NCI-H2227 treated with DMSO at 0.1 percent for 48 hours (cell line): ENCODE measurements around the gene HIC1.

Experiments
- DNase-seq: peaks from one replicate; lab custom pipeline; 2025; lab: John Stamatoyannopoulos, UW

The HIC1 gene

DNA sequence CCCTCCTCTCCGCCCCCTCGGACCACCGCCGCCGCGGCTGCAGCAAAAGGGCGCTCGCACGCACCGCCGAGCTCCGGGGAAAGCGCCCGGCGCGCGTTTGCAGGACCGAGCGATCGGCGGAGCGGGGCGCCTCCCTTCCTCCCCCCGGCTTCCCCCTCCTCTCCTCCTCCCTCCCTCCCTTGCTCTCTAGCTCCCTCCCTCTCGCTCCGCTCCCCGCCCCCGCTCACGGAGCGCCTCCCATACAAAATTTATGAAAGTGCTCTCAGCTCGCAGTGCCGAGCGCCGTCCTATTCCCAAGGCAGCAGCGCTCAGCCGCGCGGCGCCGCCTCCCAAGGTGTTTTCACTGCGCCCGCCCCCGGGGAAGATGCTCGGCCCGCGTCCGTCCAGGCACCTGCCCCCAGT is 29.7 kb upstream of the HIC1 start, which contains the start of gene RTN4RL1:
Gene RTN4RL1, minus strand, starts transcription at position 115 of the 402 bp plus-strand sequence. CDS start 469 bp downstream, outside the sequence.
- peak; percentile 63 for DNase-seq

DNA sequence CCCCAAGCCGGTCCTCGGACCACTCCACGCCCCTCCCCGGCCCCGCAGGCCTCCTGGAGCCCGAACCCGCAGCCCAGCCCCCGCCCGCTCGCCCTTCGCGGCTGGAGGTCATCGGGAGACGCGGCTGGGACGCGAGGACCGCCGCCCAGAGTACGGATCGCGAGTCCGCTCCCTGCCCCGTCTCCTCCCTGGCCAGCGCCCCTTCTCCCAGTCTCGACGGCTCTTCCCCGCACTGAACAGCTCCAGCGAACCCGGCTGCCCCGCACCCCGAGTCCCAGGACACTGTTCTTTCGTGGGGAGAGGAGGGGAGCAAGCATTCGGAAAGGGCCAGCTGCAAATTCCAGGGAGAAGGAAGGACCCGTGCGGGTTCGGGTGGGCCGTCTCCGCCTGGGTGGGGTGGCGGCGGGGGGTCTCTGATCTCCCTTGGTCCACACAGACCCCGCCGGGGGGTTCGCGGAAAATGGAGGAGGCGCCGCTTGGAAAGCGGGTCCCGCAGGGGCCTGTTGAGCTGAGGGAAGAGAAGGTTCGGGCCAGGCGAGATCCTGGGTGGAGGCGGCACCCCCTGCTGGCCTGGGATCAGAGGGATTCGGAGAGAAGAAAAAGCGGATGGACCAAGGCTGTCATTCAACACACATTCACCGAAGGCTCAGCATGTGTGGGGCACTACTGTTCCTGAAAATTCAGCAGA is 29.1 kb upstream of the HIC1 start:
- no peak for DNase-seq

- DNase-seq = no peak
Observed at GRCh38 chr17:2027528-2028233, 27.2 kb upstream of the HIC1 start.

- no peak for DNase-seq
Observed at GRCh38 chr17:2028234-2028614, 26.7 kb upstream of the HIC1 start.

DNA sequence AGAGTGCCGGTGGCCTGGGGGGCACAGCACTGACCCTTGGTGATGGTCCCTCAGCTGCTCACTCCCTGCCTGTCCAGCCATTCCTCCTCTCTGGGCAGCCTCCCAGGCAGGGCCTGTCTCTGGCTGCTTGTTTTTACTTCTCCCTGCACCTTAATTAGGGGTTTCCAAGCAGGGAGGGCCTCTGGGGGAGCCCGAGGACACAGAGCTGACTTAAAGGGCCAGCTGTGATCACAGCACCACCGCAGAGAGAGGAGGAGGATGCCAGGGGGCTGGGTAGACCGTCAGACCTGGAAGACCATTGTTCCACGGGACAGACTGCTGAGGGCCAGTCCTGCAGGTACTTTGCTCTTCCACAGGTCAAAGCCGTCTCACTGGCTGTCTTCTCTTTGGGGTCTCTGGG is 26.2 kb upstream of the HIC1 start:
- DNase-seq = peak; percentile 23

DNA sequence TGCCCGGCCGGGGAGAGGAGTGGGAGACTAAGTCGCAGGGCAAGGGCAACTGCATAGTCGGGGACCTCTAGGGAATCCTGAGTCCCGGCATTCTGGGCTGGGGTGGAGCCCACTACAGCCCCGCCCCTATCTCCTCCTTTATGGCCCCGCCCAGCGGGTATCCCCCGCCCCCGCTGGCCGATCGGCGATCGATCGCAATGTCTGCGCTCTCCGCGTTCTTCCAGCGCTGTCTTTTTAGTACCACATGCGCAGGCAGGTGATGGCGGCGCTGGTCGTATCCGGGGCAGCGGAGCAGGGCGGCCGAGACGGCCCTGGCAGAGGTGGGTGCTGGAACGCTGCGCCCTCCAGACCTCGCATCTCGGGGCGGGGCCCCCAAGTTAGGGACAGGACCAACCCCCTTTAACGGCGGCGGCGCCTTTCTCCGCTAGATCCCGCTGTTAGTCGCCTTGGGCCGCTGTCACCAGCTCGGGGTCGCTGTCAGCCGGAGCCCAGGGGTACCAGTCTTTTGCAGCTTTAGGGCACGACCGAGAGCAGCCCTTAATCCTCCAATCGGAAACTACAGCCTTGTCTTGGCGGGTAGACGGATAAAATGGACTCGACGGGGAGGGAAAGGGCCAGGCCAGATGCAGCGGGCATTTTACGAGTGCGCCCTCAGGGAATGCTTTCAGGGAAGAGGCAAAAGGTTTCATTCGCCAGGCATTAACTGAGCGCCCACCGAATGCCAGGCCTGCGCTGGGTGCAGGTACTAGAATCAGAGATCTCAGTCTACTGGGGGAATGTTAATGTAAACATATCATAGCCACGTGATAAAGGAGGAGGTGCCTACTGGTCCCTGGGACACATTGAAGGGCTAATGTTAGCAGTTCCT is 24.8 kb upstream of the HIC1 start, which contains the start of gene DPH1:
Gene DPH1, plus strand, starts transcription at position 243 of the 868 bp plus-strand sequence. Its CDS starts 17 bp downstream, at position 260.
- DNase-seq = peak; percentile 56

GRCh38 chr17:2030779-2031163 is 24.1 kb upstream of the HIC1 start:
- DNase-seq = no peak

- no peak for DNase-seq
Observed at GRCh38 chr17:2033153-2033552, 21.8 kb upstream of the HIC1 start.

DNA sequence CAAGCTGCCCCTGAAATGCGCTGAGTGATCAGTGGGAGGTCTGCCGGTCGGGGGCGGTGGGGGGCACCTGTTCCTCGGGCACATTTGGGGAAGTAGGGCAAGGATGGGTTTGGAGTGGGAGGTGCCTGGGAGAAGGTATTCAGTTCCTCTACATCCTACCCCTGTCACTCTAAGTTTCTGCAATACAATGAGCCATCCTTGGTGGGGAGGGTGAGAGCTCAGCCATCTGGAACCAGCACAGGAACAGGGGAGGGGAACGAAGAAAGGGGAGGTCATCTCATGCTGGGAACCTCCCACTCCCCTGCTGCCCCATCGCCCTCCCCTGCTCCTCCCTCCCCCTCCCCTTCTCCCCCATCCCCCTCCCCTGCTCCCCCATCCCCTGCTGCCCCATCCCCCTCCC is 20.7 kb upstream of the HIC1 start:
- no peak for DNase-seq

DNA sequence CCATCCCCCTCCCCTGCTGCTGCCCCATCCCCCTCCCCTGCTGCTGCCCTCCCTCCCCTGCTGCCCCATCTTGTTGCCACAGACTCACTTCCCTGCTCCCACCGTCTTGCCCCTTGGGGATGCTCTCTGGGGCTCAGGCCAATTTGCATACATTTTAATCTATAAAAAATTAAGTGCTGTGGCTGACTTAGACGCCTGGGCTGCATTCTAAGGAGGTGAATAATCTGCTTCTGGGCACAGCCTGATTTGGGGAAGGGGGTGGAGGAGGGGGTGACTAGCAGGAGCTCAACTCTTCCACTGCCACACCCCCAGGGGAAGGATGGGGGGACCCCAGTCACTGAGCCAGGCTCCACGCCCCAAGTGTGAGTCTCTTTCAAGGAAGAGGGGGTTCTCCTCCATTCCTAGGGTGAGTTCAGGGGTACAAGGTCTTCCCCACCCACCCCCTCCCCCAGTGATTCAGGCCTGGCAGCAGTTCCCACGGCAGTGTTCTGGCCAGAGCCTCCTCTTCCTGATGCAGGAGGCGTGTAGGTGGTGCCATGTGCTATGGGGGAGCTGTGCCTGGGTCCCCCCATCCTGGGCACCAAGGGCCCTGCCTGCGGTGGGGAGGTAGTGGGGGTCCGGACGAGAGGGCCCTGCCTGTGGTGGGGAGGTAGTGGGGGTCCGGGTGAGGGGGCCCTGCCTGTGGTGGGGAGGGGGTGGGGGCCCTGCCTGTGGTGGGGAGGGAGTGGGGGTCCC is 19.9 kb upstream of the HIC1 start:
- DNase-seq = no peak

- DNase-seq = no peak
Observed at GRCh38 chr17:2035541-2036488, 19.1 kb upstream of the HIC1 start.

DNA sequence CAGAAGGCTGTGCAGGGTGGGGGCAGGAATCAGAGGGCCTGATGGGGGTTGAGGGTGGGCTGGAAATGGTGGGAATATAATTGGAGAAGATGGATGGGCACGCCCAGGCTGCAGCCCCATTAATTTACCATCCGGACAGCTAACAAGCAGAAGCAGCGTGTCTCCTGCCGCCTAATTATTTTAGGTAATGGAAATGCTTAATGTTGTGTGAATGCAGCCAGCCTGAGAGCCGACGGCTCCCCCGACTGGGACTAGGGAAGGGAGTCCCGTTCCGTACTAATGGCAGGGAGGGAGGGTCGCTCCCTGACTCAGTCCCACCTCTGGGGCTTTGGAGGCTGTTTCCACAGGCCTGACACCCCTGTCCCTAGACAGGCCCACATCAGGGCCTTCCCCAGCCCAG is 17.7 kb upstream of the HIC1 start:
- no peak for DNase-seq

DNA sequence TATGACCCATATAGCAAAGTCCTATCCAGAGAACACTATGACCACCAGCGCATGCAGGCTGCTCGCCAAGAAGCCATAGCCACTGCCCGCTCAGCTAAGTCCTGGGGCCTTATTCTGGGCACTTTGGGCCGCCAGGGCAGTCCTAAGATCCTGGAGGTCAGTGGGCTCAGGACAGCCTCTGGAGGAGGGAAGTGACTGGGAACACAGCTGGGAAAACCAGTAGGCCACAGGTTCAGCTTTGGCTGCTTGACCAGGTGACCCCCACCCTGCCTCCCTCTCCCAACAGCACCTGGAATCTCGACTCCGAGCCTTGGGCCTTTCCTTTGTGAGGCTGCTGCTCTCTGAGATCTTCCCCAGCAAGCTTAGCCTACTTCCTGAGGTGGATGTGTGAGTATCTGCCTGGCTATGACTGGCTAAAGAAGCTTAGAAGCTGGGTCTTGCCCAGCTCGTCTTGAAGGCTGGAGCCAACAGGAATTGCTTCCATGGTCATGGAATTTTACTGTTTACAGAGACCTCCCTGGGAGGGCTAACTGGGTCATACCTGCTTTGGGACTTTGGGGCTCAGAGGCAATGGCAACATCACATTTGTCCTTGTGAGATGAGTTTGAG is 14.6 kb upstream of the HIC1 start:
- no peak for DNase-seq

DNA sequence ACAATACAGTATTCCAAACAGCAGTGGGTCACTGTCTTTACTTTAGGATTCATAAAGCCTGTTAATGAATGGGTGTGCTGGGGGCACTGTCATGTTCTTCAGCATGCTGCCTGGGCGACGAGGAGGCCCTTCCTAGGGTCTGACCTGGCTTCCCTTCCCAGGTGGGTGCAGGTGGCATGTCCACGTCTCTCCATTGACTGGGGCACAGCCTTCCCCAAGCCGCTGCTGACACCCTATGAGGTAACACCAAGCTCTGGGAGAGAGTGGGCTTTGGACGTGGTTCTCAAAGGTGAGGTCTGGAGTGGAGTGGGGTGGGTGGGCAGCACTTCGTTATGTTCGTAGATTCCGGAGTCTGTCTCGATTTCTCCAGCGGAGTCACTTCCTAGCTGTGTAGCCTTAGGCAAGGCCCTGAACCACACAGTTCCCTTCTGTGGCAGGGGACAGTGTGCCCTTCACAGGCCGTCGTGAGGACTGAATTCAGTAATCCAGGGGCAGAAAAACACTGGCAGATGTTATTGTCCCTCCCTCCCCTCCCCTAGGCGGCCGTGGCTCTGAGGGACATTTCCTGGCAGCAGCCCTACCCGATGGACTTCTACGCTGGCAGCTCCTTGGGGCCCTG is 13.9 kb upstream of the HIC1 start:
- DNase-seq = no peak

DNA sequence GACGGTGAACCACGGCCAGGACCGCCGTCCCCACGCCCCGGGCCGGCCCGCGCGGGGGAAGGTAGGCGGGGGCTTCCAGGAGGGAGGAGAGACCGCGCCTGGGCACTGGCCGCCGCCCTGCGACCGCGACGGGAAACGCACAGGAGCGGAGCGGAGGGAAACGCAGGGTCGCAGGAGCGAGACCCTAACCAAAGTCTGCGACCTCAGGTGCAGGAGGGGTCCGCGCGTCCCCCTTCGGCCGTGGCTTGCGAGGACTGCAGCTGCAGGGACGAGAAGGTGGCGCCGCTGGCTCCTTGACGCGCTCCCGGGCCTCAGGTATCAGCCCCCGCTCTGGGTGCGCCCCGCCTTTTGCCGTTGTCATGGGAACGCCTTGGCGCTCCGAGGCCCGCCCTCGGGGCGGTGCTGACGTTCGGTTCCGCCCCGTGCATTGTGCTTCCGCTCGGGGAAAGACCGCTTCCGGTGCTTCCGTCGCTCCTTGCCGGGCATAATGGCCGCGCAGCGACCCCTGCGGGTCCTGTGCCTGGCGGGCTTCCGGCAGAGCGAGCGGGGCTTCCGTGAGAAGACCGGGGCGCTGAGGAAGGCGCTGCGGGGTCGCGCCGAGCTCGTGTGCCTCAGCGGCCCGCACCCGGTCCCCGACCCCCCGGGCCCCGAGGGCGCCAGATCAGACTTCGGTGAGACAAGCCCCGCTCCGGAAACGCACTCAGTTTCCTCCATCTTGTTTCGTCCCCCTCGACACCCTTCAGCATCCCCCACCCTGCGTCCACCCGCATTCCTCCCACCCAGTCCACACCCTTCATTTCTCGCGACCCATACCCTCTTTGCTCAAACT is 13.1 kb upstream of the HIC1 start, which contains the start of gene OVCA2:
Gene OVCA2, plus strand, starts transcription at position 462 of the 829 bp plus-strand sequence. Its CDS starts 26 bp downstream, at position 488.
- peak; percentile 92 for DNase-seq

- DNase-seq = peak; percentile 10
Observed at GRCh38 chr17:2042390-2042847, 12.5 kb upstream of the HIC1 start.

DNA sequence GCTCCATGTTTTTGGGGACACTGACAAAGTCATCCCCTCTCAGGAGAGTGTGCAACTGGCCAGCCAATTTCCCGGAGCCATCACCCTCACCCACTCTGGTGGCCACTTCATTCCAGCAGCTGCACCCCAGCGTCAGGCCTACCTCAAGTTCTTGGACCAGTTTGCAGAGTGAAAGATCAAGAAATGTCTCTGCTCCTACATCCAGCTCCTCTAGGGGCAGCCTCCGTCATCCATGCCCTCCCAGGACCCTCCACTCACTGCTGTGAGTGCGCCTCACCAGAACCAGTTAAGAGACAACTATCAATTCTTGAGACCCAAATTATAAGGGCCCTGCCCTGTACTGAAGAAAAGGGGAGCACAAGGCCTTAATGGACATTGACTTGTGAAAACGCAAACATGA is 12.0 kb upstream of the HIC1 start:
- no peak for DNase-seq

DNA sequence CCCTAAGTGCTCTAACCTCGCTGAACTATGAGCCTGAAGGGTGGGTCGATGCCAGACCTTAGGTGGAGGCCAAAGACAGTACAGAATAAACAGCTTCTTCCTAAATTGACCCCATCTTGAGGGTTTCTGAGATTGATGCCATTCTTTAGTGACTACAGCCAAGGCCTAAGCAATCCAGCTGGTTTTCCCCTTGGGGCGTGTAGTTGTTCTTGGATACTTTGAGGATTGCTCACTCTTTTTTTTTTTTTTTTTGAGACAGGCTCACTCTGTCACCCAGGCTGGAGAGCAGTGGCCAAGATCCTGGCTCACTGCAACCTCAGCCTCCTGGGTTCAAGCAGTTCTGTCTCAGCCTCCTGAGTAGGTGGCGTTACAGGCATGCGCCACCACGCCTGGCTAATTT is 11.1 kb upstream of the HIC1 start:
- no peak for DNase-seq
